Measurements from ENCODE around the gene DOCK4.

The DOCK4 gene

DNA sequence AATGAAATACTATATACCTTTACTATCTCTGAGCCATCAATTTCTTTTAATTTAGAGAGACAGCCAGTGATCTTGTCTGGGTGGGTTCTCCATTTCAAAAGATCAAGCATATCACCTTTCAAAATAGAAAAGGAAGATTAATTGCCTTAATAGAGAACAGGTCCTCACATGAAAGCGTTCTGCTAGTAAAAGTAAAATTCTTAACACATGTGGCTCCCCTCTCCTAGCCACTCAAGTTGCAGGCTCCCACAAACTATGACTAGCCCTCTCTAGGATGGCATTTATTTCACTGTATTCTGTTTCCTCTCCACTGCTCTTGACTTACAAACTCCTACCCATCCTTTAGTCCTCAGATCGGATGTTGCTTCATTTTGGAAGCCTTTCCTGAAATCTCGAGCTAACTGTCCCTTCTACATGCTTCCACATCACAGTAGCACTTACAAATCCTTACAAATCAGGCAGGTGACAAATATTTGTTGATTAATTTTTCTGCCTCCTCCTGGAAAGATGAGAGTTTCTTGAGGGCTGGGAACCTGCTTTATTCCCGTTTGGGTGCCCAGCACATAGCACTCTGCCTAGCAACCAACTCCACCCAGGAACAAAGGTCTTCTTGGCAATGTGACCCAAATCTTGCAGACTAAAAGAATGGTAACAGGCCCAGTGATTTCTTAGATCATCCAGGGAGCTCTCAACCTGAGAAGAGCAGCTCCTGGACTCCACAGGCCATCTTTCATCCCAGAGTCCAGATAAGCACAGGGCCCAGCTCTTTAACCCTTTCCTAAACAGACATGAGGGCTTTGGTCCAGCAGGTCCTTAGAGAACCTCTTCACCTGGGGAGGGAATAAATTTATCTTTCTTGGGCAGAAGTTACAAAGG, 333.5 kb downstream of the DOCK4 start:
- no peak for DNase-seq (ENCODE audit: low read depth)
- H3K4me3 ChIP-seq (ENCODE audit: low read depth, low read length), result no peak overlapping the region
- TF ChIP-seq, protein P1, sequence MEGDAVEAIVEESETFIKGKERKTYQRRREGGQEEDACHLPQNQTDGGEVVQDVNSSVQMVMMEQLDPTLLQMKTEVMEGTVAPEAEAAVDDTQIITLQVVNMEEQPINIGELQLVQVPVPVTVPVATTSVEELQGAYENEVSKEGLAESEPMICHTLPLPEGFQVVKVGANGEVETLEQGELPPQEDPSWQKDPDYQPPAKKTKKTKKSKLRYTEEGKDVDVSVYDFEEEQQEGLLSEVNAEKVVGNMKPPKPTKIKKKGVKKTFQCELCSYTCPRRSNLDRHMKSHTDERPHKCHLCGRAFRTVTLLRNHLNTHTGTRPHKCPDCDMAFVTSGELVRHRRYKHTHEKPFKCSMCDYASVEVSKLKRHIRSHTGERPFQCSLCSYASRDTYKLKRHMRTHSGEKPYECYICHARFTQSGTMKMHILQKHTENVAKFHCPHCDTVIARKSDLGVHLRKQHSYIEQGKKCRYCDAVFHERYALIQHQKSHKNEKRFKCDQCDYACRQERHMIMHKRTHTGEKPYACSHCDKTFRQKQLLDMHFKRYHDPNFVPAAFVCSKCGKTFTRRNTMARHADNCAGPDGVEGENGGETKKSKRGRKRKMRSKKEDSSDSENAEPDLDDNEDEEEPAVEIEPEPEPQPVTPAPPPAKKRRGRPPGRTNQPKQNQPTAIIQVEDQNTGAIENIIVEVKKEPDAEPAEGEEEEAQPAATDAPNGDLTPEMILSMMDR (IDR thresholded peaks at IDR 0.05; ENCODE audit: low read depth, low read length, missing control alignments), result no peak

- no peak for DNase-seq (ENCODE audit: low read depth)
- TF ChIP-seq, protein P1 (IDR thresholded peaks at IDR 0.05; ENCODE audit: low read depth, low read length, missing control alignments), result no peak
- no peak overlapping the region for H3K4me3 ChIP-seq (ENCODE audit: low read depth, low read length)
Measured at GRCh38 chr7:111871283-111871682, 334.9 kb downstream of the DOCK4 start.

- no peak for DNase-seq (ENCODE audit: low read depth)
- no peak overlapping the region for H3K4me3 ChIP-seq (ENCODE audit: low read depth, low read length)
- TF ChIP-seq, protein P1 (IDR thresholded peaks at IDR 0.05; ENCODE audit: low read depth, low read length, missing control alignments), result no peak
Measured at GRCh38 chr7:111869280-111869679, 336.9 kb downstream of the DOCK4 start.

- H3K4me3 ChIP-seq (ENCODE audit: low read depth, low read length), result no peak overlapping the region
- TF ChIP-seq, protein P1 (IDR thresholded peaks at IDR 0.05; ENCODE audit: low read depth, low read length, missing control alignments), result no peak
- DNase-seq (ENCODE audit: low read depth), result no peak
Measured at GRCh38 chr7:111867348-111867931, 338.8 kb downstream of the DOCK4 start.

GRCh38 chr7:111866787-111867186, 339.4 kb downstream of the DOCK4 start:
- H3K4me3 ChIP-seq (ENCODE audit: low read depth, low read length), result no peak overlapping the region
- TF ChIP-seq, protein P1 (IDR thresholded peaks at IDR 0.05; ENCODE audit: low read depth, low read length, missing control alignments), result no peak
- DNase-seq (ENCODE audit: low read depth), result no peak

DNA sequence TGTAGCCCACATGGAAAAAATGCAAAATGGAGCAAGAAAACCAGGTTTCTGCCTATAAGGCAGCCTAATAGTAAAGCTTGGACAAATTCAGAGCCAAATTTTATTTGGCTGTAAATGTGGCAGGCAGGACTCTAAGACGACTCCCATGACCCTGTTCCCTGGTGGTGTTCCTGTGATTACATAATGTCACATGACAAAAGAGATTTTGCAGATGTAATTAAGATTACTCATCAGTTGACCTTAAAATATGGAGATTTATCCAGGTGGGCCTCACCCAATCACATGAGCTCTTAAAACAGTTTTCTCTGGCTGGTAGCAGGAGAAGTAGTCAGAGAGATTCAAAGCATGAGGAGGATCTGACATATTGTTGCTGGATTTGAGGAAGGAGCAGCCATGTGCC, 340.8 kb downstream of the DOCK4 start:
- TF ChIP-seq, protein P1 (IDR thresholded peaks at IDR 0.05; ENCODE audit: low read depth, low read length, missing control alignments), result no peak
- no peak overlapping the region for H3K4me3 ChIP-seq (ENCODE audit: low read depth, low read length)
- no peak for DNase-seq (ENCODE audit: low read depth)
